Measurements from ENCODE around the gene HECTD2.

HECTD2 gene

DNA sequence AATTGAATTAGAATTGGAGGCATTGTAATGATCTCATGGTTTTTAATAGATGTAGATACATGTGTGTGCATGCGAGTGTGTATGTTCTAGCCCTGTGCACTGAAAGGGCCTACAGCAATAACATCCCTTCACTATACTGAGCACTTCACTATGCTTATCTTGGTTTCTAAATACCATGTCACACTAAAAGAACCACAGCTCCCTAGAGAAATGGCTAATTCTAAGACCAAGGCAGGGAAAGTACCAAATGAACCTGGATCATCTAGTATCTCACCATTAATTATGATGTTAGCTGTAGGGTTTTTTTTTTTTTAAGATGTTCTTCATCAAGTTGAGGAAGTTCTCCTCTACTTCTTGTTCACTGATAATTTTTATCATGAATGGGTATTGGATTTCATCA lies 55.1 kb downstream of the HECTD2 start:
- Histone ChIP-seq H3K9me2 (replicated peaks; ENCODE audit: low read depth, low read length) (no peaks in the 10 kb centered on the region), H3K9me3 (ENCODE audit: insufficient read depth, low read depth, low read length) (peaks cover 4% of the 10 kb centered on the region; the same call in 1 of the 2 replicates), H3F3A (ENCODE audit: low read depth) (no peaks in the 10 kb centered on the region), H3K79me2 (ENCODE audit: insufficient read depth, low read length) (no peaks in the 10 kb centered on the region), H3K9ac (ENCODE audit: low read depth, low read length, poor library complexity, severe bottlenecking) (no peak overlapping the region), H2AFZ (ENCODE audit: low read length) (no peak overlapping the region), H3K4me2 (ENCODE audit: low read depth, low read length, poor library complexity, severe bottlenecking) (no peak overlapping the region), H3K4me3 (ENCODE audit: low read length, poor library complexity, severe bottlenecking) (no peak overlapping the region), H3K4me1 (ENCODE audit: insufficient read depth, low read length, poor library complexity, severe bottlenecking) (no peaks in the 10 kb centered on the region), H3K36me3 (ENCODE audit: insufficient read depth, low read length) (peaks cover 8% of the 10 kb centered on the region; the same call in 1 of the 2 replicates), H3K27me3 (ENCODE audit: insufficient read depth, low read length, poor library complexity, severe bottlenecking) (no peaks in the 10 kb centered on the region), H4K20me1 (ENCODE audit: insufficient read depth, low read length, poor library complexity, severe bottlenecking) (no peaks in the 10 kb centered on the region)
- TF ChIP-seq, protein P1, sequence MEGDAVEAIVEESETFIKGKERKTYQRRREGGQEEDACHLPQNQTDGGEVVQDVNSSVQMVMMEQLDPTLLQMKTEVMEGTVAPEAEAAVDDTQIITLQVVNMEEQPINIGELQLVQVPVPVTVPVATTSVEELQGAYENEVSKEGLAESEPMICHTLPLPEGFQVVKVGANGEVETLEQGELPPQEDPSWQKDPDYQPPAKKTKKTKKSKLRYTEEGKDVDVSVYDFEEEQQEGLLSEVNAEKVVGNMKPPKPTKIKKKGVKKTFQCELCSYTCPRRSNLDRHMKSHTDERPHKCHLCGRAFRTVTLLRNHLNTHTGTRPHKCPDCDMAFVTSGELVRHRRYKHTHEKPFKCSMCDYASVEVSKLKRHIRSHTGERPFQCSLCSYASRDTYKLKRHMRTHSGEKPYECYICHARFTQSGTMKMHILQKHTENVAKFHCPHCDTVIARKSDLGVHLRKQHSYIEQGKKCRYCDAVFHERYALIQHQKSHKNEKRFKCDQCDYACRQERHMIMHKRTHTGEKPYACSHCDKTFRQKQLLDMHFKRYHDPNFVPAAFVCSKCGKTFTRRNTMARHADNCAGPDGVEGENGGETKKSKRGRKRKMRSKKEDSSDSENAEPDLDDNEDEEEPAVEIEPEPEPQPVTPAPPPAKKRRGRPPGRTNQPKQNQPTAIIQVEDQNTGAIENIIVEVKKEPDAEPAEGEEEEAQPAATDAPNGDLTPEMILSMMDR (conservative IDR thresholded peaks at IDR 0.05; ENCODE audit: low read length) = no peak
- no peak for TF ChIP-seq EZH2phosphoT487 (IDR thresholded peaks at IDR 0.05; ENCODE audit: borderline replicate concordance)

DNA sequence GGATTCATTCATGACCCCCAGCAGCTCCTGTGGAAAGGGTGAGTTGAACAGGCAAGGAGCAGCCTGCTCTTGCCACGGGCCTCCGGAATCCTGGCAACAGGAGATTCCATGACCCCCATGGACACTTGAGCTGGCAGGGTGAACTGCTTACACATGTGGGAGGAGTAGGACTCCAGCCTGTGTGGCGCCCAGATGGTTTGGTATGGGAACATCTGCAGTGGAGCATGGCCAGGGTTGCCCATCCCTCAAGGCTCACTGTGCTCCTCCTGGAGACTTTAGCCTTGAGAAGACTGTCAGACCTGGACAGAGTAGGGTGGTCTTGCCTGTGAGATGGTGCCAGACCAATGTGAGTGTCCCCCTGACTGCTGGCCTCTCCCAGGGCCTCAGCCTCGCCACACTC lies 57.0 kb downstream of the HECTD2 start:
- Histone ChIP-seq H3F3A (ENCODE audit: low read depth) (no peaks in the 10 kb centered on the region), H3K9ac (ENCODE audit: low read depth, low read length, poor library complexity, severe bottlenecking) (no peak overlapping the region), H3K4me1 (ENCODE audit: insufficient read depth, low read length, poor library complexity, severe bottlenecking) (no peaks in the 10 kb centered on the region), H3K36me3 (ENCODE audit: insufficient read depth, low read length) (peaks cover 8% of the 10 kb centered on the region; the same call in 1 of the 2 replicates), H3K4me2 (ENCODE audit: low read depth, low read length, poor library complexity, severe bottlenecking) (no peak overlapping the region), H3K27me3 (ENCODE audit: insufficient read depth, low read length, poor library complexity, severe bottlenecking) (no peaks in the 10 kb centered on the region), H3K79me2 (ENCODE audit: insufficient read depth, low read length) (no peaks in the 10 kb centered on the region), H3K9me2 (replicated peaks; ENCODE audit: low read depth, low read length) (no peaks in the 10 kb centered on the region), H2AFZ (ENCODE audit: low read length) (no peak overlapping the region), H3K4me3 (ENCODE audit: low read length, poor library complexity, severe bottlenecking) (no peak overlapping the region), H3K9me3 (ENCODE audit: insufficient read depth, low read depth, low read length) (peaks cover 4% of the 10 kb centered on the region; the same call in 1 of the 2 replicates), H4K20me1 (ENCODE audit: insufficient read depth, low read length, poor library complexity, severe bottlenecking) (no peaks in the 10 kb centered on the region)
- no peak for TF ChIP-seq EZH2phosphoT487 (IDR thresholded peaks at IDR 0.05; ENCODE audit: borderline replicate concordance)
- TF ChIP-seq, protein P1 (conservative IDR thresholded peaks at IDR 0.05; ENCODE audit: low read length) = no peak

DNA sequence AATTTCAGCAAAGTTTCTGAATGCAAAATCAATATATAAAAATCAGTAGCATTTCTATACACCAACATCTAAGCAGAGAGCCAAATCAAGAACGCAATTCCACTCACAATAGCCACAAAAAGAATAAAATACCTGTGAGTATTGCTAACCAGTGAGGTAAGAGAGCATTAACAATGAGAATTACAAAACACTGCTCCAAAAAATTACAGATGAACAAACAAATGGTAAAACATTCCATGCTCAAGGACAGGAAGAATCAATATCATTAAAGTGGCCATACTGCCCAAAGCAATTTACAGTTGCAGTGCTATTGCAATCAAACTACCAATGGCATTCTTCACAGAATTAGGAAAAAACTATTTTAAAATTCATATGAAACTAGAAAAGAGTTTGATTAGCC lies 61.5 kb downstream of the HECTD2 start:
- Histone ChIP-seq H3K4me2 (ENCODE audit: low read depth, low read length, poor library complexity, severe bottlenecking) (no peak overlapping the region), H3K4me1 (ENCODE audit: insufficient read depth, low read length, poor library complexity, severe bottlenecking) (no peaks in the 10 kb centered on the region), H3K79me2 (ENCODE audit: insufficient read depth, low read length) (no peaks in the 10 kb centered on the region), H3K9me2 (replicated peaks; ENCODE audit: low read depth, low read length) (no peaks in the 10 kb centered on the region), H3K9me3 (ENCODE audit: insufficient read depth, low read depth, low read length) (no peaks in the 10 kb centered on the region), H3K4me3 (ENCODE audit: low read length, poor library complexity, severe bottlenecking) (no peak overlapping the region), H2AFZ (ENCODE audit: low read length) (no peak overlapping the region), H3K9ac (ENCODE audit: low read depth, low read length, poor library complexity, severe bottlenecking) (no peak overlapping the region), H3K36me3 (ENCODE audit: insufficient read depth, low read length) (no peaks in the 10 kb centered on the region; the same call in 1 of the 2 replicates), H3K27me3 (ENCODE audit: insufficient read depth, low read length, poor library complexity, severe bottlenecking) (no peaks in the 10 kb centered on the region), H3F3A (ENCODE audit: low read depth) (no peaks in the 10 kb centered on the region), H4K20me1 (ENCODE audit: insufficient read depth, low read length, poor library complexity, severe bottlenecking) (no peaks in the 10 kb centered on the region)
- TF ChIP-seq EZH2phosphoT487 (IDR thresholded peaks at IDR 0.05; ENCODE audit: borderline replicate concordance) = no peak
- TF ChIP-seq, protein P1 (conservative IDR thresholded peaks at IDR 0.05; ENCODE audit: low read length) = no peak
